ENCODE results near the gene DNAH1. TPM values are rescaled to one million over a fixed set of nuclear protein-coding genes. Genes with fewer than 3 reads are reported as not detected.

The DNAH1 gene
- total RNA-seq, 1 donor = 8.7 TPM

GRCh38 chr3:52405601-52406110, 89.5 kb downstream of the DNAH1 start:
- no peak overlapping the region for H3K4me2 ChIP-seq (ENCODE audit: insufficient read depth, low read length)
- H3K4me1 ChIP-seq (ENCODE audit: insufficient read depth, low read length) = peaks cover 9% of the 10 kb centered on the region
- H3K27ac ChIP-seq (ENCODE audit: low read depth, low read length) = no peak overlapping the region
- no peak for TF ChIP-seq CTCF (IDR thresholded peaks at IDR 0.05; ENCODE audit: extremely low read depth, low read depth, low read length)
- peaks cover 30% of the 10 kb centered on the region for H3K79me2 ChIP-seq (ENCODE audit: insufficient read depth, low read length)
- peaks cover 12% of the 10 kb centered on the region for H4K20me1 ChIP-seq (ENCODE audit: insufficient read depth, low read length)
- DNase-seq (ENCODE audit: insufficient read length, low spot score, missing footprints) = peak; percentile 19
- H3K9me3 ChIP-seq (ENCODE audit: low read depth, low read length) = no peaks in the 10 kb centered on the region
- no peaks in the 10 kb centered on the region for H3K27me3 ChIP-seq (ENCODE audit: insufficient read depth, low read length)
- no peak overlapping the region for H3K4me3 ChIP-seq (ENCODE audit: insufficient read depth, low read length)
- peaks cover 70% of the 10 kb centered on the region for H3K36me3 ChIP-seq (ENCODE audit: insufficient read depth, low read length)
- no peak overlapping the region for H2AFZ ChIP-seq (ENCODE audit: low read length)

- Histone ChIP-seq H3K4me3 (ENCODE audit: insufficient read depth, low read length) (no peak overlapping the region), H2AFZ (ENCODE audit: low read length) (no peak overlapping the region), H3K9me3 (ENCODE audit: low read depth, low read length) (no peaks in the 10 kb centered on the region), H3K79me2 (ENCODE audit: insufficient read depth, low read length) (peaks cover 30% of the 10 kb centered on the region), H3K27me3 (ENCODE audit: insufficient read depth, low read length) (no peaks in the 10 kb centered on the region), H4K20me1 (ENCODE audit: insufficient read depth, low read length) (peaks cover 12% of the 10 kb centered on the region), H3K4me1 (ENCODE audit: insufficient read depth, low read length) (peaks cover 14% of the 10 kb centered on the region), H3K36me3 (ENCODE audit: insufficient read depth, low read length) (peaks cover 70% of the 10 kb centered on the region), H3K27ac (ENCODE audit: low read depth, low read length) (no peak overlapping the region), H3K4me2 (ENCODE audit: insufficient read depth, low read length) (no peak overlapping the region)
- TF ChIP-seq CTCF (IDR thresholded peaks at IDR 0.05; ENCODE audit: extremely low read depth, low read depth, low read length) = no peak
- peak; percentile 50 for DNase-seq (ENCODE audit: insufficient read length, low spot score, missing footprints)
These were observed 90.1 kb downstream of the DNAH1 start for GRCh38 chr3:52406231-52406661.

- TF ChIP-seq CTCF (IDR thresholded peaks at IDR 0.05; ENCODE audit: extremely low read depth, low read depth, low read length) = no peak
- H3K36me3 ChIP-seq (ENCODE audit: insufficient read depth, low read length) = peaks cover 66% of the 10 kb centered on the region
- H3K27me3 ChIP-seq (ENCODE audit: insufficient read depth, low read length) = no peaks in the 10 kb centered on the region
- H3K4me2 ChIP-seq (ENCODE audit: insufficient read depth, low read length) = no peak overlapping the region
- DNase-seq (ENCODE audit: insufficient read length, low spot score, missing footprints) = peak; percentile 41
- H3K4me3 ChIP-seq (ENCODE audit: insufficient read depth, low read length) = no peak overlapping the region
- H3K27ac ChIP-seq (ENCODE audit: low read depth, low read length) = no peak overlapping the region
- H3K4me1 ChIP-seq (ENCODE audit: insufficient read depth, low read length) = peaks cover 21% of the 10 kb centered on the region
- H3K79me2 ChIP-seq (ENCODE audit: insufficient read depth, low read length) = peaks cover 35% of the 10 kb centered on the region
- H3K9me3 ChIP-seq (ENCODE audit: low read depth, low read length) = no peaks in the 10 kb centered on the region
- peaks cover 12% of the 10 kb centered on the region for H4K20me1 ChIP-seq (ENCODE audit: insufficient read depth, low read length)
- H2AFZ ChIP-seq (ENCODE audit: low read length) = no peak overlapping the region
These were observed 90.8 kb downstream of the DNAH1 start for GRCh38 chr3:52406791-52407510.

- H3K27ac ChIP-seq (ENCODE audit: low read depth, low read length) = no peak overlapping the region
- DNase-seq (ENCODE audit: insufficient read length, low spot score, missing footprints) = no peak
- peaks cover 15% of the 10 kb centered on the region for H4K20me1 ChIP-seq (ENCODE audit: insufficient read depth, low read length)
- H3K79me2 ChIP-seq (ENCODE audit: insufficient read depth, low read length) = peaks cover 43% of the 10 kb centered on the region
- no peak for TF ChIP-seq CTCF (IDR thresholded peaks at IDR 0.05; ENCODE audit: extremely low read depth, low read depth, low read length)
- no peak overlapping the region for H3K4me3 ChIP-seq (ENCODE audit: insufficient read depth, low read length)
- H2AFZ ChIP-seq (ENCODE audit: low read length) = no peak overlapping the region
- peaks cover 29% of the 10 kb centered on the region for H3K4me1 ChIP-seq (ENCODE audit: insufficient read depth, low read length)
- no peaks in the 10 kb centered on the region for H3K9me3 ChIP-seq (ENCODE audit: low read depth, low read length)
- H3K4me2 ChIP-seq (ENCODE audit: insufficient read depth, low read length) = no peak overlapping the region
- peaks cover 58% of the 10 kb centered on the region for H3K36me3 ChIP-seq (ENCODE audit: insufficient read depth, low read length)
- no peaks in the 10 kb centered on the region for H3K27me3 ChIP-seq (ENCODE audit: insufficient read depth, low read length)
These were observed 91.7 kb downstream of the DNAH1 start for GRCh38 chr3:52407779-52408178.
